H1 (cell line): ENCODE results near the gene ZNF777. TPM values are rescaled to one million over a fixed set of nuclear protein-coding genes. Genes with fewer than 3 reads are reported as not detected.

ENCODE experiments used
- CTCF ChIA-PET: fragments of 300-600 bp; sonication (Branson Sonifier 250); formaldehyde crosslinking; loops from one replicate; lab custom pipeline; 2021; ENCODE audit not compliant: partially characterized antibody; lab: Charles Lee
- POLR2A ChIA-PET: fragments of 300-600 bp; sonication (Branson Sonifier 250); formaldehyde crosslinking; loops from one replicate; lab custom pipeline; 2021; ENCODE audit warnings: inconsistent platforms; ENCODE audit not compliant: partially characterized antibody; lab: Charles Lee
- DNase-seq, 2 experiments: peaks; one replicate each; pipeline versions ENCODE4 v3.0.0 to v3.0.0-alpha.2; 2010 to 2022; ENCODE audit warnings: low spot score in 2 of 2, low read depth in 1 of 2, mixed read lengths in 1 of 2
- FAIRE-seq: peaks from 2 replicates; lab custom pipeline; 2011; peaks lifted over from hg19 to GRCh38; lab: Jason Lieb, UNC
- H2AFZ ChIP-seq: 2 replicates; pipeline ENCODE4 v1.8.1; 2012; ENCODE audit warnings: low read length, inconsistent platforms
- H2AK5ac ChIP-seq: 2 replicates; pipeline ENCODE4 v1.6.1; 2013; ENCODE audit warnings: low read depth, low read length
- H2BK120ac ChIP-seq: replicated peaks from 2 replicates; pipeline ENCODE3; 2013; ENCODE audit warnings: low read depth, low read length, inconsistent platforms
- H2BK12ac ChIP-seq: 2 replicates; pipeline ENCODE4 v1.6.1; 2013; ENCODE audit warnings: low read depth, low read length
- H2BK15ac ChIP-seq: 2 replicates; pipeline ENCODE4 v1.6.1; 2013; ENCODE audit warnings: low read length
- H2BK20ac ChIP-seq: 2 replicates; pipeline ENCODE4 v1.6.1; 2013; ENCODE audit warnings: low read length
- H2BK5ac ChIP-seq: 2 replicates; pipeline ENCODE4 v1.6.1; 2013; ENCODE audit warnings: low read depth, low read length
- H3K14ac ChIP-seq: 2 replicates; pipeline ENCODE4 v1.6.1; 2013; ENCODE audit warnings: inconsistent platforms; ENCODE audit not compliant: insufficient read length
- H3K18ac ChIP-seq: 2 replicates; pipeline ENCODE4 v1.6.1; 2013; ENCODE audit warnings: low read length; ENCODE audit errors: extremely low read depth
- H3K23ac ChIP-seq: 2 replicates; pipeline ENCODE4 v1.6.1; 2013; ENCODE audit warnings: inconsistent platforms; ENCODE audit not compliant: insufficient read length
- H3K23me2 ChIP-seq: 2 replicates; pipeline ENCODE4 v1.6.1; 2013; ENCODE audit warnings: low read depth, low read length
- H3K27ac ChIP-seq: 2 replicates; pipeline ENCODE4 v1.6.1; 2011; ENCODE audit warnings: low read depth, low read length, inconsistent platforms
- H3K27me3 ChIP-seq, 4 experiments: replicated peaks in 1 of 4; 1 replicate in 1 of 4; 2 replicates in 3 of 4; pipeline versions ENCODE4 v1.6.1 to v1.8.1; 2011 to 2013; ENCODE audit warnings: low read length in 3 of 4, mild to moderate bottlenecking in 3 of 4, inconsistent platforms in 2 of 4, mixed read lengths in 2 of 4, moderate library complexity in 1 of 4; ENCODE audit not compliant: control insufficient read depth in 3 of 4, insufficient read depth in 3 of 4; ENCODE audit errors: extremely low read depth in 1 of 4
- H3K36me3 ChIP-seq, 4 experiments: 2 replicates each; pipeline versions ENCODE4 v1.6.1 to v1.8.1; 2011 to 2013; ENCODE audit warnings: mild to moderate bottlenecking in 4 of 4, low read length in 3 of 4, moderate library complexity in 2 of 4, control low read depth in 1 of 4, inconsistent platforms in 1 of 4; ENCODE audit not compliant: insufficient read depth in 4 of 4, control insufficient read depth in 2 of 4
- H3K4ac ChIP-seq: replicated peaks from 2 replicates; pipeline ENCODE3; 2013; ENCODE audit warnings: low read length, low read depth, mixed read lengths, inconsistent platforms; ENCODE audit not compliant: insufficient read length
- H3K4me1 ChIP-seq, 4 experiments: replicated peaks in 1 of 4; 1 replicate in 1 of 4; 2 replicates in 3 of 4; pipeline versions ENCODE4 v1.6.1 to v1.8.1; 2011 to 2013; ENCODE audit warnings: low read length in 3 of 4, inconsistent platforms in 2 of 4, mixed read lengths in 1 of 4; ENCODE audit not compliant: insufficient read depth in 4 of 4, control insufficient read depth in 3 of 4
- H3K4me2 ChIP-seq, 2 experiments: 2 replicates each; pipeline versions ENCODE4 v1.6.1 to v1.8.1; 2011 to 2013; ENCODE audit warnings: low read depth in 2 of 2, low read length in 2 of 2, control low read depth in 1 of 2, inconsistent platforms in 1 of 2, mild to moderate bottlenecking in 1 of 2; ENCODE audit not compliant: insufficient read depth in 1 of 2
- H3K4me3 ChIP-seq, 4 experiments: fragments of 200-600, 300-600 bp in 1 of 4; sonication (generic), shearing (Covaris generic), sonication (Bioruptor Twin) in 1 of 4; 2 replicates each; pipeline versions ENCODE4 v1.5.1 to v1.8.1; 2011 to 2016; ENCODE audit warnings: low read length in 4 of 4, low read depth in 3 of 4, control low read depth in 2 of 4, inconsistent platforms in 2 of 4, mild to moderate bottlenecking in 2 of 4, mixed read lengths in 1 of 4, moderate library complexity in 1 of 4; ENCODE audit not compliant: insufficient read depth in 2 of 4; ENCODE audit errors: extremely low read depth in 1 of 4
- H3K56ac ChIP-seq: replicated peaks from 2 replicates; pipeline ENCODE3; 2013; ENCODE audit warnings: low read depth, mild to moderate bottlenecking, mixed read lengths, low read length, inconsistent platforms; ENCODE audit not compliant: insufficient read length
- H3K79me1 ChIP-seq: 2 replicates; pipeline ENCODE4 v1.6.1; 2013; ENCODE audit warnings: low read depth, low read length, control low read depth
- H3K79me2 ChIP-seq, 2 experiments: 2 replicates each; pipeline versions ENCODE4 v1.6.1 to v1.8.1; 2012 to 2013; ENCODE audit warnings: low read length in 2 of 2, mild to moderate bottlenecking in 2 of 2, inconsistent platforms in 1 of 2; ENCODE audit not compliant: insufficient read depth in 2 of 2, control insufficient read depth in 1 of 2
- H3K9ac ChIP-seq, 4 experiments: replicated peaks in 1 of 4; 1 replicate in 1 of 4; 2 replicates in 3 of 4; pipeline versions ENCODE4 v1.6.1 to v1.8.1; 2011 to 2013; ENCODE audit warnings: low read depth in 3 of 4, low read length in 3 of 4, control low read depth in 2 of 4, mild to moderate bottlenecking in 2 of 4, moderate library complexity in 2 of 4, inconsistent platforms in 1 of 4; ENCODE audit errors: extremely low read depth in 1 of 4
- H3K9me3 ChIP-seq, 2 experiments: 2 replicates each; pipeline versions ENCODE4 v1.6.1 to v1.8.1; 2012 to 2013; ENCODE audit warnings: mild to moderate bottlenecking in 2 of 2, moderate library complexity in 2 of 2, control low read depth in 1 of 2, inconsistent platforms in 1 of 2, low read depth in 1 of 2, low read length in 1 of 2, mixed read lengths in 1 of 2; ENCODE audit not compliant: insufficient read depth in 2 of 2
- H4K20me1 ChIP-seq, 2 experiments: replicated peaks in 1 of 2; 2 replicates each; pipeline versions ENCODE3 to v1.8.1; 2011 to 2013; ENCODE audit warnings: inconsistent platforms in 2 of 2, low read length in 2 of 2, mild to moderate bottlenecking in 1 of 2; ENCODE audit not compliant: insufficient read depth in 2 of 2, control insufficient read depth in 1 of 2
- H4K5ac ChIP-seq: 2 replicates; pipeline ENCODE4 v1.6.1; 2013; ENCODE audit warnings: low read length, low read depth, mixed read lengths, inconsistent platforms; ENCODE audit not compliant: insufficient read length
- H4K8ac ChIP-seq: 2 replicates; pipeline ENCODE4 v1.8.0; 2013; ENCODE audit warnings: mild to moderate bottlenecking, moderate library complexity, low read length, inconsistent platforms; ENCODE audit not compliant: insufficient read depth; ENCODE audit errors: extremely low read depth
- H4K91ac ChIP-seq: replicated peaks from 2 replicates; pipeline ENCODE3; 2013; ENCODE audit warnings: low read length, mixed read lengths, inconsistent platforms; ENCODE audit not compliant: insufficient read length
- TBP ChIP-seq: IDR thresholded peaks from 2 replicates; pipeline ENCODE4 v1.6.1; 2011; ENCODE audit warnings: low read depth, low read length, improper control_type of control experiment
- WGBS, 2 experiments: shearing (Covaris generic) in 1 of 2; methylation state at CpG; one replicate each; pipeline versions ENCODE4 v1.1.6 to v1.1.7; 2013 to 2015; ENCODE audit warnings: low lambda C conversion rate in 2 of 2, mixed read lengths in 2 of 2, inconsistent platforms in 1 of 2, low coverage in 1 of 2, missing lambda C conversion rate in 1 of 2; ENCODE audit not compliant: insufficient replicate concordance in 2 of 2, insufficient coverage in 1 of 2, insufficient read length in 1 of 2; ENCODE audit errors: extremely low coverage in 1 of 2, missing lambda C conversion rate in 1 of 2; 5-methylcytosine and 5-hydroxymethylcytosine counted together
- polyA plus RNA-seq, 7 experiments: library from polyadenylated mRNA; depleted of rRNA in 3 of 7; stranded (reverse) in 5 of 7; unstranded in 2 of 7; fragments of >200 nt in 5 of 7; fragments of 200-250 nt in 2 of 7; gene quantifications; 1 replicate in 5 of 7; 2 replicates in 1 of 7; 4 replicates in 1 of 7; pipeline versions ENCODE4 v1.2.1 to v1.2.3, GENCODE V29; 2011 to 2013; ENCODE audit warnings: missing spikeins in 2 of 7, mixed read lengths in 2 of 7
- total RNA-seq: library from RNA; stranded (reverse); fragmentation: NEBNext Ultra II Directional; extraction: Animal tissue kit (Norgen Biotek cat#: 25700); gene quantifications from 2 replicates; pipeline ENCODE4 v1.2.1, GENCODE V29; 2021
- TF ChIP-seq, protein P1 (sequence below): IDR thresholded peaks from 2 replicates; pipeline ENCODE4 v1.6.1; 2011; ENCODE audit warnings: low read length, improper control_type of control experiment

ZNF777 gene
- total and polyA plus RNA-seq, 2 of the 8 experiments (the other 6 are each of a cell fraction or from before 2014, with no cell fraction given): 8.0 to 10.1 TPM

DNA sequence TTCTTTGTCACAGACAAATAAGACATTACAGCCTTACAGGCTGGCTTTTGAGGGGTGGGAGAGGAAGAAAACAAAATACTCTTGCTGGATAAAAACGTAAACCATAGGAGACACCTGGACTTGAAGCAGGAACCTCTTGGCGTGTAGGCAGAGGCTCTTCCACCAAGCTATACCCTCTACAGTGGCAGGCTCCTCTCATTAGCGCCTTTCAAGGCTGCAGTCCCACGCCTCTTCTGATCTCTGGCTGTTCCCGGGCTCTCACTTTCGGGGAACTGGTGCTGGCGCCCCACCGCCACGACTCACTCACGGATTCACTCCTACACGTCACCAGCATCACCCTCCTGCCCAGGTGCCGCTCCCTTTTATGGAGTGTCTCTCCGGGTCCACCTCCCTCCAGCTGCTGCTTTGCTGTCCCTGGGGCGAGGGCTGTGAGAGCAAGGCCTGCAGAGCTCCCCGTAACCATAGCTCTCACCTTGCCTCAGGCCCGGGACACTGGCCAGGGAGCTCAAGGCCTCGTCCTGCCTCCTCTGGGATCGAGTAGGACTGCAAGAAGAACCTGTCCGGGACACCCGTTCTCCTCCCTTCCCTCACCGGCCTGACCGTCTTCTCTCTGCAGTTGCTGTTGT is 62.6 kb downstream of the ZNF777 start:
- no peaks in the 10 kb centered on the region for H3K79me1 ChIP-seq
- ChIA-PET CTCF (interaction anchor here (0.7 to 1.9 kb wide), 7 partner anchors 8 to 188 kb away, joined by 3 to 10 read pairs (median 4); no protein-coding TSS in a partner anchor), POLR2A (interaction anchor here (0.7 kb wide), 1 partner anchor 249 kb away, joined by 3 read pairs; no protein-coding TSS in a partner anchor)
- no peak overlapping the region for H2BK15ac ChIP-seq
- no peak overlapping the region for H3K4ac ChIP-seq
- TF ChIP-seq, protein P1, sequence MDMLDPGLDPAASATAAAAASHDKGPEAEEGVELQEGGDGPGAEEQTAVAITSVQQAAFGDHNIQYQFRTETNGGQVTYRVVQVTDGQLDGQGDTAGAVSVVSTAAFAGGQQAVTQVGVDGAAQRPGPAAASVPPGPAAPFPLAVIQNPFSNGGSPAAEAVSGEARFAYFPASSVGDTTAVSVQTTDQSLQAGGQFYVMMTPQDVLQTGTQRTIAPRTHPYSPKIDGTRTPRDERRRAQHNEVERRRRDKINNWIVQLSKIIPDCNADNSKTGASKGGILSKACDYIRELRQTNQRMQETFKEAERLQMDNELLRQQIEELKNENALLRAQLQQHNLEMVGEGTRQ: no peak
- peak; percentile 76 for TF ChIP-seq TBP
- no peaks in the 10 kb centered on the region for H4K20me1 ChIP-seq
- no peaks in the 10 kb centered on the region for H3K23me2 ChIP-seq
- H3K27me3 ChIP-seq: no peaks in the 10 kb centered on the region
- no peak overlapping the region for H3K23ac ChIP-seq
- no peak overlapping the region for H3K27ac ChIP-seq
- 78% methylated on average over 20 of the region's 22 CpGs; no CpG with 5 or more reads in 1 of the 2 experiments for WGBS, 2 experiments
- H3K56ac ChIP-seq: no peak overlapping the region
- no peak for FAIRE-seq
- H2BK20ac ChIP-seq: no peak overlapping the region
- H3K18ac ChIP-seq: no peak overlapping the region
- H2BK12ac ChIP-seq: no peak overlapping the region
- H3K79me2 ChIP-seq: no peaks in the 10 kb centered on the region
- no peaks in the 10 kb centered on the region for H3K36me3 ChIP-seq
- H3K9ac ChIP-seq: no peak overlapping the region
- no peak overlapping the region for H2AK5ac ChIP-seq
- H3K9me3 ChIP-seq: peaks cover 0 to 6% of the 10 kb centered on the region in 2 experiments; a peak in 1 of 4 replicates
- no peak overlapping the region for H2BK120ac ChIP-seq
- 0 out of 2 replicates have a peak overlapping the region, but pooled peaks have one; percentile 27 for H2AFZ ChIP-seq
- H2BK5ac ChIP-seq: no peak overlapping the region
- H3K14ac ChIP-seq: no peak overlapping the region
- no peak overlapping the region for H4K5ac ChIP-seq
- H3K4me3 ChIP-seq: no peak overlapping the region
- no peak overlapping the region for H3K4me2 ChIP-seq
- no peak overlapping the region for H4K91ac ChIP-seq
- DNase-seq: no peak
- H4K8ac ChIP-seq: no peak overlapping the region
- H3K4me1 ChIP-seq: peaks cover 0 to 2% (median 0%) of the 10 kb centered on the region in 4 experiments; a peak in 2 of 7 replicates
